Activated T-helper 1 cell treated with anti-CD3 and anti-CD28 coated beads, Interleukin-2, amount 50 U/mL, for 16 hours (primary cell): ENCODE data around the gene PRMT7.
"Not testable (repeated sequence)": the region's sequence is repeated elsewhere in the genome, so short reads cannot be mapped to it uniquely, and the experiment has no call there.

Experiments
- DNase-seq, 2 donors: peaks; one replicate each; pipeline ENCODE4 v3.0.0-alpha.2; 2020; ENCODE audit warnings: low read depth in 1 of 2, low spot score in 1 of 2

PRMT7 gene

DNA sequence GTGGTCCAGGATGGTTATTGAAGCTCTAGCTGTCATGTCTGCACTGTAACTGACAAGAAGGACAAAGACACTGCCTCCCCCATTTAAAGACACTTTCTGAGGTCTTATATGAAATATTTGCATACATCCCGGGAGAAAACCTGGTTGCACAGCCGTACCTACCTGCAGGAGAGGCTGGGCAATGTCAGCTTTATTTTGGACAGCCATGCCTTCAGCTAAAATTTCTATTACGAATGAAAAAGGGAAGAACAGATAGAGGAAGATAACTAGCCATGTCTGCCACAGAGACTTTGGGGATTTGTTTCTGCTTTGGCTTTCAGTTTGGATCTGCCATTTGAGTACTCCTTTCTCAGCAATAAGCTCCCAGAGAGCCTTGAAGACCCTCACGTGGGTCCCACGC, 27.5 kb upstream of the PRMT7 start:
- DNase-seq = no peak

- no peak for DNase-seq
Observed at GRCh38 chr16:68283801-68284598, 26.8 kb upstream of the PRMT7 start.

DNA sequence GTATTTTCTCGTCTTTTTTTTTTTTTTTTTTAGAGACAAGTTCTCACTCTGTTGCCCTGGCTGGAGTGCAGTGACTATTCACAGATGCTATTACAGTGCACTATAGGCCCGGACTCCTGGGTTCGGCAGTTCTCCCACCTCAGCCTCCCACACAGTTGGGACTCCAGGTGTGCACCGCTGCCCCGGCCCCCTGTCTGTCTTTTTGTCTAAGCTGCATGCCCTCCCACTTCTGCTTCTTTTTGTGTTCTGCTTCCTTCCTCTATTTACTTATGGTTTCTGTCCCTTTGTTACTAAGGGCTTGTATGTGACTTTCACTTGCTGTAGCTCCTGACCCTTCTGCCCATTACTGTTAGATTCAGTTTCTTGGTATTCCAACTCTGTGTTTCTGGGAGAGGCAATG, 26.0 kb upstream of the PRMT7 start:
- DNase-seq = no peak

DNA sequence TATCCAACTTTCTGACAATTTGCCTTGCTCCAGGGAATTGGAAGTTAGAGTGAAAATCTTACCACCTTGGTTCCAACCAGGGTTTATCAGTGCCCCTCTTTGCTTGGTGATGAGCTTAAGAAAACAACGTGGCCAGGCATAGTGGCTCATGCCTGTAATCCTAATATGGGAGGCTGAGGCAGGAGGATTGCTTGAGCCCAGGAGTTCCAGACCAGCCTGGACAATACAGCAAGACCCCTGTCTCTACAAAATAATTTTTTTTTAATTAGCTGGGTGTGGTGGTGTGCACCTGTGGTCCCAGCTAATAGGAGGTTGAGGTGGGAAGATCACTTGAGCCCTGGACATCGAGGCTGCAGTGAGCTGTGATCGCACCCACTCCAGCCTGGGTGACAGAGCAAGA, 25.1 kb upstream of the PRMT7 start:
- DNase-seq = no peak

GRCh38 chr16:68286153-68287074, 24.4 kb upstream of the PRMT7 start:
- no peak for DNase-seq

GRCh38 chr16:68287276-68288251, 23.3 kb upstream of the PRMT7 start:
- peak in 1 of 2 donors; percentile 8 for DNase-seq

DNA sequence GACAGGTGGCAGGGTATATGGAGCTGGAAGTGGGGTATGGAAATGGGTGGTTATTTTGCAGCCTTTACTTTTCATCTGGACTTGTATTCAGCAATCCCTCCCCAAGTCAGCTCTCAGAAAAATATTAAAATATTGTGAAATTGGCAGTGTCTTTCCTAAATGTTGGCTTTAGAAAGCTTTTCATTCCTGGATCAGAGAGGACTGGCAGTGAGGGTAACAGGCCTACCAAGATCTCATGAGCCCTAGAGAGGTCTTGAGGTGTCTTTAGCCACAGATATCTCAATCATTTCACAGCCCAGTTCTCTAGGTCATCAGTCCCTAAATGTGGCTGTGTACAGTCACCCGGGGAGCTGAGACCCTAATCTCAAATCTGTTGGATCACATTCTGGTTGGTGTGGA, 22.6 kb upstream of the PRMT7 start:
- DNase-seq = no peak

DNA sequence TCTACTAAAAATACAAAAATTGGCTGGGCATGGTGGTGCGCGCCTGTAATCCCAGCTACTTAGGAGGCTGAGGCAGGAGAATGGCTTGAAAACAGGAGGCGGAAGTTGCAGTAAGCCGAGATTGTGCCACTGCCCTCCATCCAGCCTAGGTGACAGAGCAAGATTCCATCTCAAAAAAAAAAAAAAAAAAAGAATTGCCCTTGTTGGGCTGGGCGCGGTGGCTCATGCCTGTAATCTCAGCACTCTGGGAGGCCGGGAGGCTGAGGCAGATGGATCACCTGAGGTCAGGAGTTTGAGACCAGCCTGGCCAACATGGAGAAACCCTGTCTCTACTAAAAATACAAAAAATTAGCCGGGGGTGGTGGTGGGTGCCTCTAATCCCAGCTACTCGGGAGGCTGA, 22.0 kb upstream of the PRMT7 start:
- not testable (repeated sequence) for DNase-seq

DNA sequence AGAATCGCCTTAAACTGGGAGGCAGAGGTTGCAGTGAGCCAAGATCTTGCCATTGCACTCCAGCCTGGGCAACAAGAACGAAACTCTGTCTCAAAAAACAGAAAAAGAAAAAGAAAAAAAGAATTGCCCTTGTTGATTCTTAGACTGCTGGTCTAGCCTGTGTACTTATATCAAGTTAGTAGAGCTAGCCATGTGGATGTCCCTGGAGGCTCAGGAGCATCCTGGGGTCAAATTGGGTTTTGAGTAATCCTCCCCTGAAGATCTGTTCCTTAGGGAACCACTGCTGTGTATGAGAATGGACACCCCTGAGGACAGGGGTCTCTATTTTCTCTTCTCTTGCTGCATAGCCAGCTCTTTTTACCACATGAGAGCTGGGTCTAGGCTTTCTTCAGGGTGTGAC, 21.6 kb upstream of the PRMT7 start:
- DNase-seq = no peak

- DNase-seq = no peak
Observed at GRCh38 chr16:68289621-68290329, 21.0 kb upstream of the PRMT7 start.

GRCh38 chr16:68290450-68290849, 20.4 kb upstream of the PRMT7 start:
- DNase-seq = no peak

- no peak for DNase-seq
Observed at GRCh38 chr16:68291227-68291626, 19.6 kb upstream of the PRMT7 start.

- no peak for DNase-seq
Observed at GRCh38 chr16:68292425-68292824, 18.4 kb upstream of the PRMT7 start.

- no peak for DNase-seq
Observed at GRCh38 chr16:68296291-68296690, 14.5 kb upstream of the PRMT7 start.

DNA sequence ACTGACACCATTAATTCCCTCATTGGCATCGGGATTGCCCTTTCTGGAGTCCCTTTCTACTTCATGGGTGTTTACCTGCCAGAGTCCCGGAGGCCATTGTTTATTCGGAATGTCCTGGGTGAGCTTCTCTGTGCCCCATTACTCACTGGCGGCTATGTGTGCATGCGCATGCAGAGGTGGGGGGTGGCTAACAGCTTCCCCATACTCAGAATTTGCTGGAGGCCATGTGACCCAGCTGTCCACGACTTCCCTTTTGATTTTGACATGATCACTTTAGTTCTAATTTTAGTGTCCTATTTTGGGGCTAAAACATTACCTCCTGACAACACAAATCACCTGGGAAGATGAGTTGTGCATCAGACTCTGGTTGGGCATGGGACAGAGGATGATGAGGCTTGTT, 14.1 kb upstream of the PRMT7 start:
- no peak for DNase-seq

DNA sequence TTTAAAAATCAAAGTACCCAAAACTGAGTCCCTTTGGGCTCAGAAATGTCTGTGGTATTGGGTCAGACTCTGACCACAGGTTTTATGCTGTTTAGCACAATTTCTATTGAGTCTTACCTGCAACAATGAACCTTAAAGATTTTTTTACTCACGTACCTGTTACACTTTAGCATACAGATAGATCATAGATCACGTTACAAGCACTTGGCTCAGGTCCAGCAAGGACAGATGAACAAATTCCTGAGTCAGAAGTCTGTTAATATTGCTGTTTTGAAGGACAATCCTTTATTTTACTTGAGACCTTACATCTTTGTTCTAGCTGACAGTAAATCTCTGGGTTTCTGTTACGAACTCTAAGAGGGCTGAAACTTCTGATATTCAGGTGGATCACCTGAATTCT, 12.9 kb upstream of the PRMT7 start:
- no peak for DNase-seq

DNA sequence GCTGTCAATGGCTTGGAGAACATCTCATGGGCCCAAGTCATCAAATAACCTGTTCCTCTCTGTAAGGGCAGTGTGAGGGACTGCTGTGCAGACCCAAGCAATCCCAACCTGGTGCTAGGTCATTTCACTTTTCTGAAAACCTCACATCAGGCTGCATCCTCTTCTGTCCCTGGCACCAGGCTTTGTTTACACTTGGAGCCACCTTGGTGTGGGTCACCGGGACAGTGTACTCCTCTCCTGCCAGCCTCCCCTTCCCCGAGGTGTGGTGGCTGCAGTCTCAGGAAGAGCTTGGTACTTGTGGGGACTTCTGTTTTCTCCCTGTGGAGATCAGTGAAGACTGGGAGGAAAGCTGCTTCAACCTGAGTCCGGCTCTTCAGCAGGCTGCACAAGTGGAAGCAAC, 12.5 kb upstream of the PRMT7 start:
- no peak for DNase-seq

DNA sequence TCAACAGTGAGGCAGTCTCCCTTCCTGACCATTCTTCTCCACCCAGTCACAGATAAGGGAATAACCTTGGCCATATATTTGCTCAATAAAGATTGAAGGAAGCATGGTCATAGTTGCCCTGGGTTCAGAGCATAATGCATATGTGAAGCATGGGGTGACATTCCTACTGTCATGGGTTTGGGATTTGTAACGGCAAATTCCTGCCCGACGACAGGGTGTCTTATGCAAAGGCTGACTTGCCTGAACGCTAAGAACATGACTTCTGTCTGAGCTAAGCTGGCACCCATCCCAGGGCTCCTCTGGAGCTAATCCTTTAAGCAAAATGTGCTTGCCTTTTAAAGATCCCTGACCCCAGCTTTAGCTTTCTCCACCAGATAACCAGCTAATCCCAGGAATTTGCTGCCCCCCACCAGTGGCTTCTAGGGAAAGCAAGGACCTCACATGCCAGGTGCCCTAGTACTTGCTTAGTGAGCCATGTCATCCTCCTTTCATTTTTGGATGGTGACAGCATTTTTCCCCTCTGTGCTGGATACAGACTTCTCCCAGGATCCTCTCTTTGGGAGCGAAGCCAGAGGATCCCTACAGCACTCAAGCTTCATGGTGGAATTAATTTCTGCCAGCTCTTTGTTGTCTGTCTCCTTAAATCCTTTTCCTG, 11.8 kb upstream of the PRMT7 start:
- DNase-seq = no peak

DNA sequence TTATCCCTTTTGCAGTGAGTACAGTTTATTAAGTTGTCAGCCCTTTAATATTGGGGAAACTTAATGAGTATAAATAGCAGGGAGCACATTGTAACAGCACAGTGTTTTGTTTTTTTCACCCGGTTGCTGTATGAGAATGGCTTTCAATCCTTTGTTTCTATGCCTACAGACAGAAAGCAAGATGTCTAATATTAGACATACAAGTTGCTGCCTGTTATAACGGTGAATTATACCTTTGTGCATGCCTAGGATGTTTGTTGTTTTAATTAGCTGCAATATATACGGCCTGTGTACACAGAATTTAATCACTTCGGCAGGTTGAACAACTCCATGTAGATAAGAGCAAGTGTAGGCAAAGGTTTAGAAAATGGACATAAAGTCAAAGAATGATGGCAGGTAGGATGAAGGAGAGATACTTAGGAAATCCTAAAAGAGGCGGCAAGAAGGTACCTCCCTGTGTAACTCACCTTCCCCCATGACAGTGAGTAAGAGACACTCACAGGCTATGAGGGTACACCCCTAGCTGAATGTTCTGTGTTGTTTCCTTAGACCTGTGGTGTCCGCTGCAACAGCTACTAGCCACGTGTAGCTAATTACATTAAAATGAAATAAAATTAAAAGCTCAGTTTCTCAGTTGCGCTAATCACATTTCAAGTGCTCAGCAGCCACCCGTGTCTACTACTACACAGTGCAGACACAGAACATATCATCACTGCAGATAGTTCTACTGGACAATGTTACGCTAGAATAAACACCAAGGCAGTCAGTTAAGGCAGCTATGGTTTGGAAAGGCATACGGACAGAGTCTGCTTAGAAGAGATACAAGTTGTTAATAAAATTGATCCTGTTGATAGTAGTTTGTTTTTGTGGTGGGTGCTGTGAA, 11.0 kb upstream of the PRMT7 start:
- no peak for DNase-seq
